ENCODE results near the gene UGT1A9.

GRCh38 chr2:233798335-233799086 is 126.8 kb downstream of the UGT1A9 start:
- TF ChIP-seq GATA2 (IDR thresholded peaks at IDR 0.05; ENCODE audit: low read depth, low read length) (no peak), GATA3 (IDR thresholded peaks at IDR 0.05; ENCODE audit: low read depth, low read length) (no peak)

All from SH-SY5Y (cell line).